ENCODE measurements around the gene EFCAB12.
"Not testable (repeated sequence)": the region's sequence is repeated elsewhere in the genome, so short reads cannot be mapped to it uniquely, and the experiment has no call there.

The EFCAB12 gene

GRCh38 chr3:129393271-129393670, 35.2 kb downstream of the EFCAB12 start:
- no peak for DNase-seq (ENCODE audit: low spot score)

GRCh38 chr3:129392106-129392887, 36.1 kb downstream of the EFCAB12 start:
- DNase-seq (ENCODE audit: low spot score), result not testable (repeated sequence)

GRCh38 chr3:129391583-129391982, 36.9 kb downstream of the EFCAB12 start:
- DNase-seq (ENCODE audit: low spot score), result not testable (repeated sequence)

GRCh38 chr3:129389572-129389937, 38.9 kb downstream of the EFCAB12 start:
- no peak for DNase-seq (ENCODE audit: low spot score)

GRCh38 chr3:129388791-129389571, 39.5 kb downstream of the EFCAB12 start:
- not testable (repeated sequence) for DNase-seq (ENCODE audit: low spot score)

GRCh38 chr3:129387487-129387886, 40.9 kb downstream of the EFCAB12 start:
- no peak for DNase-seq (ENCODE audit: low spot score)

- no peak for DNase-seq (ENCODE audit: low spot score)
Measured at GRCh38 chr3:129386984-129387383, 41.5 kb downstream of the EFCAB12 start.

GRCh38 chr3:129385507-129385906, 42.9 kb downstream of the EFCAB12 start:
- DNase-seq (ENCODE audit: low spot score), result not testable (repeated sequence)

- no peak for DNase-seq (ENCODE audit: low spot score)
Measured at GRCh38 chr3:129384594-129385323, 43.7 kb downstream of the EFCAB12 start.

- DNase-seq (ENCODE audit: low spot score), result not testable (repeated sequence)
Measured at GRCh38 chr3:129384103-129384502, 44.3 kb downstream of the EFCAB12 start.

GRCh38 chr3:129383292-129383860, 45.1 kb downstream of the EFCAB12 start:
- peak; percentile 66 for DNase-seq (ENCODE audit: low spot score)

GRCh38 chr3:129382366-129382765, 46.1 kb downstream of the EFCAB12 start:
- DNase-seq (ENCODE audit: low spot score), result no peak

GRCh38 chr3:129379582-129380358, 48.7 kb downstream of the EFCAB12 start:
- DNase-seq (ENCODE audit: low spot score), result no peak

- DNase-seq (ENCODE audit: low spot score), result no peak
Measured at GRCh38 chr3:129378949-129379348, 49.5 kb downstream of the EFCAB12 start.

- no peak for DNase-seq (ENCODE audit: low spot score)
Measured at GRCh38 chr3:129377615-129378014, 50.8 kb downstream of the EFCAB12 start.

- no peak for DNase-seq (ENCODE audit: low spot score)
Measured at GRCh38 chr3:129375099-129375498, 53.3 kb downstream of the EFCAB12 start.

- DNase-seq (ENCODE audit: low spot score), result no peak
Measured at GRCh38 chr3:129371041-129371826, 57.2 kb downstream of the EFCAB12 start.

GRCh38 chr3:129370248-129370964, 58.0 kb downstream of the EFCAB12 start:
- DNase-seq (ENCODE audit: low spot score), result no peak

GRCh38 chr3:129369711-129370110, 58.7 kb downstream of the EFCAB12 start:
- no peak for DNase-seq (ENCODE audit: low spot score)

- DNase-seq (ENCODE audit: low spot score), result no peak
Measured at GRCh38 chr3:129367821-129368220, 60.6 kb downstream of the EFCAB12 start.
